GM18868 (cell line): ENCODE measurements around the gene SLC26A6.

Experiments
- ATAC-seq: cut with Tn5 transposase; IDR thresholded peaks from one replicate; pipeline ENCODE4 v1.9.1; 2021; ENCODE audit warnings: mild to moderate bottlenecking, moderate library complexity; ENCODE audit not compliant: unreplicated experiment

Gene SLC26A6

GRCh38 chr3:48662145-48662752, 27.0 kb upstream of the SLC26A6 start:
- no peak for ATAC-seq

GRCh38 chr3:48661501-48662144, 26.4 kb upstream of the SLC26A6 start:
- ATAC-seq = no peak

GRCh38 chr3:48660800-48661400, 25.6 kb upstream of the SLC26A6 start:
- no peak for ATAC-seq

GRCh38 chr3:48656841-48657281, 21.6 kb upstream of the SLC26A6 start:
- no peak for ATAC-seq

GRCh38 chr3:48656061-48656840, 21.0 kb upstream of the SLC26A6 start:
- ATAC-seq = peak; percentile 58

GRCh38 chr3:48655606-48656005, 20.3 kb upstream of the SLC26A6 start:
- ATAC-seq = peak; percentile 12

- no peak for ATAC-seq
Observed at GRCh38 chr3:48655063-48655462, 19.8 kb upstream of the SLC26A6 start.

GRCh38 chr3:48652923-48653715, 17.9 kb upstream of the SLC26A6 start:
- ATAC-seq = no peak

GRCh38 chr3:48651771-48652170, 16.5 kb upstream of the SLC26A6 start:
- ATAC-seq = no peak

GRCh38 chr3:48650723-48651122, 15.5 kb upstream of the SLC26A6 start:
- ATAC-seq = no peak

- ATAC-seq = no peak
Observed at GRCh38 chr3:48648188-48648850, 13.1 kb upstream of the SLC26A6 start.

GRCh38 chr3:48647714-48648113, 12.5 kb upstream of the SLC26A6 start:
- ATAC-seq = no peak

- no peak for ATAC-seq
Observed at GRCh38 chr3:48644898-48645760, 9.9 kb upstream of the SLC26A6 start.

GRCh38 chr3:48642605-48643004, 7.3 kb upstream of the SLC26A6 start:
- no peak for ATAC-seq

- ATAC-seq = no peak
Observed at GRCh38 chr3:48641396-48641795, 6.1 kb upstream of the SLC26A6 start.

GRCh38 chr3:48639944-48640606, 4.8 kb upstream of the SLC26A6 start:
- ATAC-seq = no peak

GRCh38 chr3:48637305-48637704, 2.0 kb upstream of the SLC26A6 start:
- no peak for ATAC-seq

GRCh38 chr3:48636149-48636655, 941 bp upstream of the SLC26A6 start:
- ATAC-seq = no peak
